HT1080 (cell line): ENCODE measurements around the gene KYNU. TPM values are rescaled to one million over a fixed set of nuclear protein-coding genes. Genes with fewer than 3 reads are reported as not detected.
"Not testable (repeated sequence)": the region's sequence is repeated elsewhere in the genome, so short reads cannot be mapped to it uniquely, and the experiment has no call there.

Experiments
- DNase-seq: peaks from one replicate; pipeline ENCODE4 v3.0.0-alpha.2; 2015; ENCODE audit warnings: low read depth
- small RNA-seq: library from RNA; depleted of rRNA; stranded (forward); fragments of <200 nt; gene quantifications from one replicate; pipeline ENCODE3, GENCODE V24; 2014
- total RNA-seq: library from RNA; depleted of rRNA; stranded (reverse); fragments of >200 nt; shearing (Covaris generic); gene quantifications from 2 replicates; pipeline ENCODE4 v1.2.3, GENCODE V29; 2014

The KYNU gene
- total RNA-seq, 1 experiment from 2014 or later, result 1.0 TPM

DNA sequence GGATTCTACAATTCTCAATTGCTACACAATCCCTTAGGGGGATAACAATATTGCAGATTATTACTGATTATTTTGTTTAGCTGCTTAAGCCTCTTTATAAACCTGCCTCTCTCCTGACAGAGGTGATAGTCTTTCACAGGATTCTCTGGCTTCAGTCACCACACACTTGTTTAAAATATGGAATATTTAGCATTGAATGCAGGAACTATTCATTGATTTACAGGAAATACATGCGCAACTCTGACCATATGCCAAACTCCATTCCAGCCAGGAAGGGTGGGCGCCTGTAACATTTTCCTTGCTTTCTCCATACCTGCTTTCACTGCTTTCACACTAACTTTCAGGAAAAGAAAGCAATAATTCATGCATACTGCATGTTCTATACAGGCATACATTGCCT lies 207.0 kb downstream of the KYNU start:
- no peak for DNase-seq

DNA sequence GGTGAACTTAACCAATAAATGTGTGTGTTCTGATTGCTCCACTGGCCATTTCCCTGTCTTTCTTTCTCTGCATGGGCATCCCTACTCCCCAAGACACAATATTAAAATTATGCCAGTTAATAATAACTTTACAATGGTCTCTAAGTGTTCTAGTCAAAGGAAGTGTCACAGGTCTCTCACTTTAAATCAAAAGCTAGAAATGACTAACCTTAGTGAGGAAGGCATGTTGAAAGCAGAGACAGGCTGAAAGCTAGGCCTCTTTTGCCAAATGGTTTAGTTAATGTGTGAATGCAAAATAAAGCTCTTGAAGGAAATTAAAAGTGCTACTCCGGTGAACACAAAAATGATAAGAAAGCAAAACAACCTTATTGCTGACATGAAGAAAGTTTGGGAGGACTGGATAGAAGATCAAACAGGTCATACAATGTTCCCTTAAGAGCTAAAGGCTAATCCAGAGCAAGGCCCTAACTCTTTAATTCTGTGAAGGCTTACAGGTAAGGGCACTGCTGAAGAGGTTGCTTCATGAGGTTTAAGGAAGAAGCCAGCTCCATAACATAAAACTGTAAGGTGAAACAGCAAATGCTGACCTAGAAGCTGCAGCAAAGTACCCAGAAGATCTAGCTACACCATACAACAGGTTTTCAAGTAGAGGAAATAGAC lies 207.8 kb downstream of the KYNU start:
- no peak for DNase-seq

DNA sequence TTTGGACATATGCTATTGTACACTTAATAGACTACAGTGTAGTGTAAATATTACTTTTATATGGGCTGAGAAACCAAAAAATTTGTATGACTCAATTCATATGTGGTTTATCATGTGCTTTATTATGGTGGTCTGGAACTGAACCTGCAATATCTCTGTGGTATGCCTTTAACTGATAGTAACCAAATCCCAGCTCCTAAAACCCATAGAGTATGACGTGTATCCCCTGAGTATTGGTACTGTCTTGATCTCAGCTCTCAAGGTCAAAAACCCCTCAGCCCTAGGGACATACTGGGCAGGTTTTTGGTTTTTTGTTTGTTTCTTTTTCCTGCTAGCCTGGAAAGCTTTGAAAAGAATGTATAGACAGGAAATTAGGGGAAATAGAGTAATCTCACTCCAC lies 209.6 kb downstream of the KYNU start:
- DNase-seq, result no peak

DNA sequence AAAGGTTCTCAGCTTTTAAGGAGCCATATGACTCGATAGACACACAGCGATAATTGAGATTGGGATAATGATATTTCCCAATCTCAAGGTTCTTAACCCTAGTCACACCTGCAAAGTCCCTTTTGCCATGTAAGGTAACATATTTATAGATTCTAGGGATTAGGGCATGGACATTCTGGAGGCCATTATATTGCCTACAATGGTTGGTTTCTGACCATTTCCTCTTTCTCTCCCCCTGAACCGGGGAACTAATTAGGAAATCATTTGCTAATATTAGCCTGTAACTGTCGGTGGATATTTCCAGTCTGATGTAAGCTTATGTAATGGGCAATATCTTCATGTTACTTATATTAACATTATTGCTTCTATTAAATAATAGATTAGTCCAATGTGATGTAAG lies 210.9 kb downstream of the KYNU start:
- DNase-seq, result no peak

DNA sequence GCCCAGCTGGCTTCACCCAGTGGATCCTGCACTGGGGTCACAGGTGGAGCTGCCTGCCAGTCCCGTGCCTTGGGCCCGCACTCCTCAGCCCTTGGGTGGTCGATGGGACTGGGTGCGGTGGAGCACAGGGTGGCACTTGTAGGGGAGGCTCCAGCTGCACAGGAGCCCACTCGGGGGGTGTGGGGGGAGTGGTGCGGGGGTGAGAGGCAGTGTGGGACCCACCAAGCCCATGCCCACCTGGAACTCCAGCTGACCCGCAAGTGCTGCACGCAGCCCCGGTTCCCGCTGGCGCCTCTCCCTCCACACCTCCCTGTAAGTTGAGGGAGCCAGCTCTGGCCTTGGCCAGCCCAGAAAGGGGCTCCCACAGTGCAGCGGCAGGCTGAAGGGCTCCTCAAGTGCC lies 212.1 kb downstream of the KYNU start:
- DNase-seq, result not testable (repeated sequence)

Small RNA genes lying within 50 kb of the gene (small RNA-seq; reads per million reads assigned to genes)
- not detected for gene MTND4LP12
